K562 (cell line): ENCODE results near the gene KMT5B.

Experiments
- ARNT ChIP-seq, 2 experiments: fragments of 450-650 bp; IDR thresholded peaks; 2 replicates each; pipeline ENCODE4 v1.6.1; 2016; ENCODE audit warnings: mild to moderate bottlenecking in 1 of 2
- POLR2AphosphoS5 ChIP-seq: IDR thresholded peaks from 2 replicates; pipeline ENCODE4 v1.6.1; 2011; ENCODE audit warnings: mild to moderate bottlenecking, low read depth, low read length, moderate library complexity; ENCODE audit not compliant: control insufficient read depth, insufficient read depth
- TCF3 ChIP-seq: sonication (generic); formaldehyde crosslinking; IDR thresholded peaks from 2 replicates; pipeline ENCODE4 v1.4.0; 2020; ENCODE audit warnings: mild to moderate bottlenecking, missing genetic modification reagents
- TFAM ChIP-seq: fragments of 250-450 bp; sonication (Bioruptor Pico); conservative IDR thresholded peaks from 2 replicates; pipeline ENCODE4 v1.5.0; 2021; ENCODE audit warnings: mild to moderate bottlenecking, moderate library complexity
- ZFX ChIP-seq: sonication (generic); formaldehyde crosslinking; IDR thresholded peaks from 2 replicates; pipeline ENCODE4 v1.8.0; 2022; ENCODE audit warnings: mild to moderate bottlenecking, missing genetic modification reagents, moderate library complexity
- TF ChIP-seq, protein P1 (sequence below): IDR thresholded peaks from 2 replicates; pipeline ENCODE4 v1.6.1; 2011; ENCODE audit warnings: borderline replicate concordance, low read depth, mild to moderate bottlenecking, moderate library complexity, low read length; ENCODE audit not compliant: insufficient read depth, poor library complexity, severe bottlenecking

DNA sequence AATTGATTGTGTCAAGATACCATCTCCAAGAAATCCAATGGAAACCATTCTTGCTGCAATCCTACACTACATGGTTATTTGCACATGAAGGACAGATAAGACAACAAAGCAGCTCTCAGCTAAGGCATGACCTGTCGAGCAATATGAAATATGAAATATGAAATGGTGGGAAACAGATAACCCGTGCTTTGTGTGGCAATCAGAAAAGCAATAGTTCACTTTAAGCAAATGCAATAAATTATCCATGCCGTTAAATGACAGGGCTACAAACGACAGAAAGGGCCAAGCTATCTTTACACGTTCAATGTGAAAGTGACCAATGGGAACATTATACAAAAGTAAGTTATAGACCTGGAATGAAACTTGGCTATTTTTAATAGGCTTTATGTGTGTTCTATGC, 35.2 kb downstream of the KMT5B start:
- TF ChIP-seq ARNT (IDR thresholded peaks at IDR 0.05) (no peak), ZFX (CRISPR knock-in tag) (no peak), TFAM (CRISPR knock-in tag) (no peak), POLR2AphosphoS5 (no peak), TCF3 (CRISPR knock-in tag) (no peak)
- TF ChIP-seq, protein P1, sequence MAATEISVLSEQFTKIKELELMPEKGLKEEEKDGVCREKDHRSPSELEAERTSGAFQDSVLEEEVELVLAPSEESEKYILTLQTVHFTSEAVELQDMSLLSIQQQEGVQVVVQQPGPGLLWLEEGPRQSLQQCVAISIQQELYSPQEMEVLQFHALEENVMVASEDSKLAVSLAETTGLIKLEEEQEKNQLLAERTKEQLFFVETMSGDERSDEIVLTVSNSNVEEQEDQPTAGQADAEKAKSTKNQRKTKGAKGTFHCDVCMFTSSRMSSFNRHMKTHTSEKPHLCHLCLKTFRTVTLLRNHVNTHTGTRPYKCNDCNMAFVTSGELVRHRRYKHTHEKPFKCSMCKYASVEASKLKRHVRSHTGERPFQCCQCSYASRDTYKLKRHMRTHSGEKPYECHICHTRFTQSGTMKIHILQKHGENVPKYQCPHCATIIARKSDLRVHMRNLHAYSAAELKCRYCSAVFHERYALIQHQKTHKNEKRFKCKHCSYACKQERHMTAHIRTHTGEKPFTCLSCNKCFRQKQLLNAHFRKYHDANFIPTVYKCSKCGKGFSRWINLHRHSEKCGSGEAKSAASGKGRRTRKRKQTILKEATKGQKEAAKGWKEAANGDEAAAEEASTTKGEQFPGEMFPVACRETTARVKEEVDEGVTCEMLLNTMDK = no peak
